ENCODE measurements around the gene GFY.

Gene GFY

DNA sequence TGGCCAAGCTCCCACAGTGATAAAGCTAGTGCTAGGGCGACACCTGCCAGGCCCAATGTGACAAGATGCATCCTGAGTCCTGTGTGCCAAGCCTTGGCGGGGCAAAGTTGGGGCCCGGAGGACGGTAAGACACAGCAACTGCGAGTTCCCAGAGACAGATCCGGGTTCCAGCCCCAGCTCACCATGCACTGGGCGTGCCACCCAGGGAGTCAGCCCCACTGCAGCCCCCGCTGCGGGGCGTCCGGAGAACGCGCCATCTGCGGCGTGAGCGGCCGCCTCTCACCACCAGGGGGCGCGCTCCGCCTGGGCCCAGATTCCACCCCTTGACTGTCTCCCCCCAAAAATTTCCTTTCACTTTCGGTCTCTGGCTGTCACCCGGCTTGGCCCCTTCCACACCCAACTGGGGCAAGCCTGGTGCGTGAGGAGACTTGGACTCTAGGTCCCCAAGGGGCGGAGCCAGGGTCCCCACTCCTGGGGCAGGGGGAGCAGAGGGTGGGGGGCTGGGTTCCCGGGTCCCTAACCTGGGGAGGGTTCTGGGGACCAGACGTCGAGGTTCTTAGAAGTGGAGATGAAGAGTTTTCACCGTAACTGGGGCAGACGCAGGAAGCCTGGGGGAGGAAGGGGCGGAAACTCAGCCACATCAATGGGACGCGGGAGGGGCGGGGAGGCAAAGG, 48.8 kb downstream of the GFY start, which contains the start of gene FLT3LG:
Gene FLT3LG (plus strand): TSS at position 348 of the 674 bp plus-strand sequence. CDS start 425 bp downstream, outside the sequence.
- CTCF ChIA-PET: interaction anchor here (0.7 to 5.6 kb wide), 35 partner anchors 9 to 247 kb away, joined by 3 to 72 read pairs (median 3); partner anchors contain the start of genes ALDH16A1, PIH1D1, PRMT1 and RPS11
- TF ChIP-seq, protein P1, sequence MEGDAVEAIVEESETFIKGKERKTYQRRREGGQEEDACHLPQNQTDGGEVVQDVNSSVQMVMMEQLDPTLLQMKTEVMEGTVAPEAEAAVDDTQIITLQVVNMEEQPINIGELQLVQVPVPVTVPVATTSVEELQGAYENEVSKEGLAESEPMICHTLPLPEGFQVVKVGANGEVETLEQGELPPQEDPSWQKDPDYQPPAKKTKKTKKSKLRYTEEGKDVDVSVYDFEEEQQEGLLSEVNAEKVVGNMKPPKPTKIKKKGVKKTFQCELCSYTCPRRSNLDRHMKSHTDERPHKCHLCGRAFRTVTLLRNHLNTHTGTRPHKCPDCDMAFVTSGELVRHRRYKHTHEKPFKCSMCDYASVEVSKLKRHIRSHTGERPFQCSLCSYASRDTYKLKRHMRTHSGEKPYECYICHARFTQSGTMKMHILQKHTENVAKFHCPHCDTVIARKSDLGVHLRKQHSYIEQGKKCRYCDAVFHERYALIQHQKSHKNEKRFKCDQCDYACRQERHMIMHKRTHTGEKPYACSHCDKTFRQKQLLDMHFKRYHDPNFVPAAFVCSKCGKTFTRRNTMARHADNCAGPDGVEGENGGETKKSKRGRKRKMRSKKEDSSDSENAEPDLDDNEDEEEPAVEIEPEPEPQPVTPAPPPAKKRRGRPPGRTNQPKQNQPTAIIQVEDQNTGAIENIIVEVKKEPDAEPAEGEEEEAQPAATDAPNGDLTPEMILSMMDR (IDR thresholded peaks at IDR 0.05; ENCODE audit: control extremely low read depth, extremely low read depth, low read depth, missing control alignments): peak; percentile 94
- DNase-seq (ENCODE audit: extremely low spot score): peak; percentile 92
- POLR2A ChIA-PET: interaction anchor here (0.5 to 1.0 kb wide), 2 partner anchors 21 to 89 kb away, joined by 3 read pairs; partner anchors contain the start of gene ALDH16A1

DNA sequence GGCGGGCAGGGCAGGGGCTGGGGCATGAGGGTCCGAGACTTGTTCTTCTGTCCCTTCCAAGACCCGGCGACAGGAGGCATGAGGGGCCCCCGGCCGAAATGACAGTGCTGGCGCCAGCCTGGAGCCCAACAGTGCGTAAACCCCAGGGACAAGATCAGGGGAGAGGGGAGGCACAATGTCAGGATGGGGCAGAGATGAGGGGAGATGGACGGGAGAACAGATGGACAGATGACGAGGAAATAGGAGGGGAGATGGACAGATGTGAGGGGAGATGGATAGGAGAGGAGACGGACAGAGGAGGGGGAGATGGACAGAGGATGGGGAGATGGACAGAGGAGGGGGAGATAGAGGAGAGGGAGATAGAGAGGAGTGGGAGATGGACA, 49.3 kb downstream of the GFY start:
- POLR2A ChIA-PET: no interaction called here
- DNase-seq (ENCODE audit: extremely low spot score): peak; percentile 21
- TF ChIP-seq, protein P1 (IDR thresholded peaks at IDR 0.05; ENCODE audit: control extremely low read depth, extremely low read depth, low read depth, missing control alignments): no peak
- CTCF ChIA-PET: interaction anchor here (1.1 to 2.3 kb wide), 4 partner anchors 16 to 249 kb away, joined by 3 to 8 read pairs (median 6); no protein-coding TSS in a partner anchor

DNA sequence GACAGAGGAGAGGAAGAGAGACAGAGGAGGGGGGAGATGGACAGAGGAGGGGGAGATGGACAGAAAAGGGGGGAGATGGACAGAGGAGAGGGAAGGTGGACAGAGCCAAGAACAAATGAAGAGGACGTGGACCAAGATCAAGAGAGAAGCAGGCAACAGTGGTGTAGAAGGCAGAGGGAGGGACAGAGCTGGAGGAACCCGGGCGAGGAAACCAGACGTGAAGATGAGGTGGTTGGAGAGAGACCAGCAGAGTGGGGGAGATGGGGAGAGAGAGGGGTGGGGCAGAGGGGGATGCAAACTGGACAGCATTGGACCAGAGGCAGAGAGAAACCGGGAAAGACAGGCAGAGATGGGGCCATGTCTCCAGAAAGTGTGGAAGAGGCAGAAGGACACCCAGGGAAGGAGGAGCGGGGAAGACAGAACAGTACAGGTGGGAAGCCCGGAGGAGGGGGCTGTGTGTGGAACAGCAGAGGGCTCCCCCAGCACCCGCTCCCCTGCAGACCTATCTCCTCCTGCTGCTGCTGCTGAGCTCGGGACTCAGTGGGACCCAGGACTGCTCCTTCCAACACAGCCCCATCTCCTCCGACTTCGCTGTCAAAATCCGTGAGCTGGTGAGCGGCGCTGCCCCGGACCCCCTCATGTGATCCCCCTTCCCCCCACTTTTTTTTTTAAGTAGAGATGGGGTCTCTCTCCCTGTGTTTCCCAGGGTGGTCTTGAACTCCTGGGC, 50.2 kb downstream of the GFY start:
- CTCF ChIA-PET: interaction anchor here (0.7 to 2.3 kb wide), 8 partner anchors 17 to 249 kb away, joined by 3 to 8 read pairs (median 4); partner anchors contain the start of gene PIH1D1
- POLR2A ChIA-PET: interaction anchor here (0.6 to 1.0 kb wide), 2 partner anchors 19 to 118 kb away, joined by 4 read pairs; no protein-coding TSS in a partner anchor
- TF ChIP-seq, protein P1 (IDR thresholded peaks at IDR 0.05; ENCODE audit: control extremely low read depth, extremely low read depth, low read depth, missing control alignments): no peak
- peak; percentile 19 for DNase-seq (ENCODE audit: extremely low spot score)

DNA sequence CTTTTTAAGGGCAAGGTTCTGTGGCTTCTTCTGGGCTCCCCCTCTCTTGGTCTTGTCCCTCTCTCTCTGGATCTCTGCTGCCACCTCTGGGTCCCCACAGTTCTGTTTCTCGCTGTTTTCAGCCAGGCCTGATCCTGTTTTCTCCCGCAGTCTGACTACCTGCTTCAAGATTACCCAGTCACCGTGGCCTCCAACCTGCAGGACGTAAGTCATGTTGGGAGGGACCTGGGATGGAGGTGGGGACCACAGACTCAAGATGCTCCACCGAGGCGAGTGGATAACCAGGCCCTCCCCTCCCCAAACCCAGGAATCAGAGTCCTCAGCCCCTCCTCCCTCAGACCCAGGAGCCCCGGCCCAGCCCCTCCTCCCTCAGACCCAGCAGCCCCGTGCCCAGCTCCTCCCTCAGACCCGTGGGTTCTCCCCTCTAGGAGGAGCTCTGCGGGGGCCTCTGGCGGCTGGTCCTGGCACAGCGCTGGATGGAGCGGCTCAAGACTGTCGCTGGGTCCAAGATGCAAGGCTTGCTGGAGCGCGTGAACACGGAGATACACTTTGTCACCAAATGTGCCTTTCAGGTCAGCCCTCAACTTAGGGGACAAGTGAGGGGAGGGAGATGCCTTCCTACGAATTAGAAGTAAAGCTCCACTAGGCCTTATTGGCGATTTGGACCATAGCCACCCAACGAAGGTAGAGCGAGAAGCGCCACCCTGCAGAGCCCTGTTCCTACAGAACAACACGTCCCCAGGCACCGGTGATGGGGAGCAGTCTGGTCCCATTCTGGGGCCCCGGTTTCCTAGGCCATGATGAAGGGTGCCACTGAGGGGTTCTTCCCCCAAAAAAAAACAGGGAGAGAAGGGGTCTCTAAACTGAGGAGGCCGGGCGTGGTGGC, 51.0 kb downstream of the GFY start:
- TF ChIP-seq, protein P1 (IDR thresholded peaks at IDR 0.05; ENCODE audit: control extremely low read depth, extremely low read depth, low read depth, missing control alignments): peak; percentile 33
- DNase-seq (ENCODE audit: extremely low spot score): peak; percentile 55
- ChIA-PET CTCF (interaction anchor here (0.7 to 2.3 kb wide), 9 partner anchors 13 to 250 kb away, joined by 3 to 8 read pairs (median 4); partner anchors contain the start of gene PIH1D1), POLR2A (interaction anchor here (0.6 to 1.2 kb wide), 5 partner anchors 16 to 203 kb away, joined by 3 to 4 read pairs (median 4); partner anchors contain the start of gene ALDH16A1)
